ENCODE data around the gene PINLYP.

DNA sequence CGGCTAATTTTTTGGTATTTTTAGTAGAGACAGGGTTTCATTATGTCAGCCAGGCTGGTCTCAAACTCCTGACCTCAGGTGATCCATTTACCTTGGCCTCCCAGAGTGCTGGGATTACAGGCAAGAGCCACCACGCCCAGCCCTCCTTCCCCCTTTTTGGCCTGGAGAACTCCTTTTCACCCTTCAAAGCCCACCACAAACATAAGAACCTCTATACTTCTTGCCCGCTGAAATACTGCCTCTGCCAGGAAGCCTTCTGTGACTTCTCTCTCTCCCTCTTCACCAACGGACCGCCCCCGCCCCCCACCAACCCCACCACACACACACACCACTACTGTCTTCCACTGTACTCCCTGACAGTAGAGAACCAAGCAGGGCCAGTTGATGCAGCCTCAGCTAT, 41.4 kb downstream of the PINLYP start:
- TF ChIP-seq POU6F1 (CRISPR knock-in tag; IDR thresholded peaks at IDR 0.05; ENCODE audit: borderline replicate concordance, low read depth) (no peak), ZFP30 (CRISPR knock-in tag; IDR thresholded peaks at IDR 0.05) (no peak), ZNF70 (CRISPR knock-in tag; IDR thresholded peaks at IDR 0.05) (no peak), ISL1 (CRISPR knock-in tag; IDR thresholded peaks at IDR 0.05) (no peak), ZFP3 (CRISPR knock-in tag; IDR thresholded peaks at IDR 0.05) (no peak), OSR1 (CRISPR knock-in tag; IDR thresholded peaks at IDR 0.05) (no peak), TSHZ2 (CRISPR knock-in tag; IDR thresholded peaks at IDR 0.05) (no peak), ESRRG (CRISPR knock-in tag; IDR thresholded peaks at IDR 0.05) (no peak), RARB (CRISPR knock-in tag; IDR thresholded peaks at IDR 0.05) (no peak), CREB5 (CRISPR knock-in tag; IDR thresholded peaks at IDR 0.05; ENCODE audit: low read depth) (no peak)
